Activated gamma-delta T cell treated with anti-CD3 and anti-CD28 coated beads, Interleukin-2, amount 50 U/mL, for 16 hours (primary cell): ENCODE data around the gene KIF21B.

Experiments used
- DNase-seq: peaks from one replicate; pipeline ENCODE4 v3.0.0-alpha.2; 2020; ENCODE audit warnings: low read depth

The KIF21B gene

GRCh38 chr1:201020040-201020591 is 3.4 kb downstream of the KIF21B start:
- no peak for DNase-seq

GRCh38 chr1:201019321-201019977 is 4.1 kb downstream of the KIF21B start:
- DNase-seq, result peak; percentile 84

- DNase-seq, result no peak
Measured at GRCh38 chr1:201017828-201018163, 5.7 kb downstream of the KIF21B start.

GRCh38 chr1:201016943-201017827 is 6.3 kb downstream of the KIF21B start:
- DNase-seq, result no peak

GRCh38 chr1:201016211-201016651 is 7.3 kb downstream of the KIF21B start:
- no peak for DNase-seq

- no peak for DNase-seq
Measured at GRCh38 chr1:201015551-201016091, 7.9 kb downstream of the KIF21B start.

GRCh38 chr1:201014816-201015200 is 8.7 kb downstream of the KIF21B start:
- no peak for DNase-seq

GRCh38 chr1:201013991-201014815 is 9.3 kb downstream of the KIF21B start:
- no peak for DNase-seq

- DNase-seq, result no peak
Measured at GRCh38 chr1:201013031-201013485, 10.5 kb downstream of the KIF21B start.

- DNase-seq, result no peak
Measured at GRCh38 chr1:201011616-201012015, 11.9 kb downstream of the KIF21B start.

- no peak for DNase-seq
Measured at GRCh38 chr1:201009962-201010645, 13.4 kb downstream of the KIF21B start.

GRCh38 chr1:201008666-201009360 is 14.7 kb downstream of the KIF21B start:
- DNase-seq, result no peak

- DNase-seq, result no peak
Measured at GRCh38 chr1:201007481-201007880, 16.0 kb downstream of the KIF21B start.

GRCh38 chr1:201006450-201006849 is 17.1 kb downstream of the KIF21B start:
- no peak for DNase-seq

GRCh38 chr1:201004732-201005131 is 18.8 kb downstream of the KIF21B start:
- no peak for DNase-seq

GRCh38 chr1:201004154-201004553 is 19.4 kb downstream of the KIF21B start:
- no peak for DNase-seq

GRCh38 chr1:201002510-201002909 is 21.0 kb downstream of the KIF21B start:
- DNase-seq, result no peak

- DNase-seq, result no peak
Measured at GRCh38 chr1:201001962-201002361, 21.6 kb downstream of the KIF21B start.

GRCh38 chr1:201000391-201000790 is 23.1 kb downstream of the KIF21B start:
- DNase-seq, result no peak

- no peak for DNase-seq
Measured at GRCh38 chr1:200999667-201000066, 23.8 kb downstream of the KIF21B start.

- DNase-seq, result no peak
Measured at GRCh38 chr1:200998323-200998722, 25.2 kb downstream of the KIF21B start.
